Osteocyte (in vitro differentiated cells): Measurements from ENCODE around the gene C16orf78. TPM values are rescaled to one million over a fixed set of nuclear protein-coding genes. Genes with fewer than 3 reads are reported as not detected.

Source experiments
- DNase-seq: peaks from one replicate; pipeline ENCODE4 v3.0.0; 2021; ENCODE audit warnings: mixed read lengths; ENCODE audit not compliant: unreplicated experiment; ENCODE audit errors: extremely low spot score
- H3K27ac Mint-ChIP-seq: one replicate; pipeline ENCODE4 v1.8.0; 2021; ENCODE audit warnings: mild to moderate bottlenecking, mixed read lengths; ENCODE audit not compliant: unreplicated experiment
- H3K27me3 Mint-ChIP-seq: one replicate; pipeline ENCODE4 v1.8.0; 2021; ENCODE audit warnings: mixed read lengths; ENCODE audit not compliant: unreplicated experiment
- H3K36me3 Mint-ChIP-seq: one replicate; pipeline ENCODE4 v1.8.0; 2021; ENCODE audit warnings: mixed read lengths; ENCODE audit not compliant: unreplicated experiment
- H3K4me1 Mint-ChIP-seq: one replicate; pipeline ENCODE4 v1.8.0; 2021; ENCODE audit warnings: mixed read lengths; ENCODE audit not compliant: unreplicated experiment
- H3K4me3 Mint-ChIP-seq: one replicate; pipeline ENCODE4 v1.8.0; 2021; ENCODE audit warnings: mild to moderate bottlenecking, moderate library complexity, mixed read lengths; ENCODE audit not compliant: unreplicated experiment
- H3K9me3 Mint-ChIP-seq: one replicate; pipeline ENCODE4 v1.8.0; 2021; ENCODE audit warnings: mixed read lengths; ENCODE audit not compliant: unreplicated experiment
- total RNA-seq: library from RNA; stranded (reverse); gene quantifications from 2 replicates; pipeline ENCODE4 v1.2.1, GENCODE V29; 2021
- TF ChIP-seq, protein P1 (sequence below): fragments of 200-600 bp; sonication (generic); IDR thresholded peaks from 2 replicates; pipeline ENCODE4 v1.5.0; 2021; ENCODE audit warnings: antibody characterized with exemption, mild to moderate bottlenecking, moderate library complexity

The C16orf78 gene
- total RNA-seq, 1 donor from 2014 or later, result not detected

DNA sequence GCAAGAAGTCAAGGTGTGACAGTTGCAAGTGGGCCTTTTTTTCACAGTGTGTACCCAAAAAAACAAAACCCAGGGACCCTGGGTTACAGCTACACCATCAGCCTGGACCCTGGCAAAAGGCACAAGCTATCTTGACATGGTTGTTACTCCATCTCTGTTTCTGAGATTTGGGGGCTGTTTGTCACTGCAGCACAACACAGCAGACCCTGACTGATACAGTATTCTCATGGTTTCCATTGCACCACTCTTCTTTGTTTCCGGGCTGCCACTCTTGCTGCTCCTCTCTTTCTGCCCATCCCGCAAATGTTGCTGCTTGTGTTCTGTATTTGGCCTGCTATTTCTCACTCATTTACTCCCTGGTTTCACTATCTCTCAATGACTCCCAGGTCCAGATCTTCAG, 55.2 kb downstream of the C16orf78 start:
- H3K4me3 Mint-ChIP-seq, result no peak overlapping the region
- H3K4me1 Mint-ChIP-seq, result no peaks in the 10 kb centered on the region
- TF ChIP-seq, protein P1, sequence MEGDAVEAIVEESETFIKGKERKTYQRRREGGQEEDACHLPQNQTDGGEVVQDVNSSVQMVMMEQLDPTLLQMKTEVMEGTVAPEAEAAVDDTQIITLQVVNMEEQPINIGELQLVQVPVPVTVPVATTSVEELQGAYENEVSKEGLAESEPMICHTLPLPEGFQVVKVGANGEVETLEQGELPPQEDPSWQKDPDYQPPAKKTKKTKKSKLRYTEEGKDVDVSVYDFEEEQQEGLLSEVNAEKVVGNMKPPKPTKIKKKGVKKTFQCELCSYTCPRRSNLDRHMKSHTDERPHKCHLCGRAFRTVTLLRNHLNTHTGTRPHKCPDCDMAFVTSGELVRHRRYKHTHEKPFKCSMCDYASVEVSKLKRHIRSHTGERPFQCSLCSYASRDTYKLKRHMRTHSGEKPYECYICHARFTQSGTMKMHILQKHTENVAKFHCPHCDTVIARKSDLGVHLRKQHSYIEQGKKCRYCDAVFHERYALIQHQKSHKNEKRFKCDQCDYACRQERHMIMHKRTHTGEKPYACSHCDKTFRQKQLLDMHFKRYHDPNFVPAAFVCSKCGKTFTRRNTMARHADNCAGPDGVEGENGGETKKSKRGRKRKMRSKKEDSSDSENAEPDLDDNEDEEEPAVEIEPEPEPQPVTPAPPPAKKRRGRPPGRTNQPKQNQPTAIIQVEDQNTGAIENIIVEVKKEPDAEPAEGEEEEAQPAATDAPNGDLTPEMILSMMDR, result no peak
- no peak overlapping the region for H3K27ac Mint-ChIP-seq
- H3K27me3 Mint-ChIP-seq, result peaks cover 5% of the 10 kb centered on the region
- no peaks in the 10 kb centered on the region for H3K36me3 Mint-ChIP-seq
- H3K9me3 Mint-ChIP-seq, result no peaks in the 10 kb centered on the region
- DNase-seq, result no peak

DNA sequence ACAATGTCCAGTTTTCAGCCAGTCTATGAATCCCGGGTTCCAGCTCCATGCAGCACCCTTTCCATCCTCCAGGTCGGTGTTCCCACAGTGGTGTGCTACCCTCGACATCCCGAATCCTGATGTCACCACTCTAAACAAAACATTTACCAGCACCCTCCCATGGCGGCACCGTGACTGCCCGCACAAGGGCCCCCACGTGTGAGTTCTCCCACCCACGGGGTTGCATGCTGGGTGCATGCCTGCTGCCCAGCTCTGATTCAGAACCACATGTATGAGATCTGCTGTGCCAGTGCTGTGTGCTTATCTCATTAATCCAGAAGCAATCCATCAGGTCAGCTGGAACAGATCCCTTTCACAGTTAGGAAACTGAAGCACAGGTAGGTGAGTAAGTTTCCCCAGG, 57.4 kb downstream of the C16orf78 start:
- no peak for DNase-seq
- no peaks in the 10 kb centered on the region for H3K36me3 Mint-ChIP-seq
- H3K27me3 Mint-ChIP-seq, result peaks cover 9% of the 10 kb centered on the region
- TF ChIP-seq, protein P1, result no peak
- H3K27ac Mint-ChIP-seq, result no peak overlapping the region
- no peaks in the 10 kb centered on the region for H3K4me1 Mint-ChIP-seq
- no peak overlapping the region for H3K4me3 Mint-ChIP-seq
- H3K9me3 Mint-ChIP-seq, result no peaks in the 10 kb centered on the region

DNA sequence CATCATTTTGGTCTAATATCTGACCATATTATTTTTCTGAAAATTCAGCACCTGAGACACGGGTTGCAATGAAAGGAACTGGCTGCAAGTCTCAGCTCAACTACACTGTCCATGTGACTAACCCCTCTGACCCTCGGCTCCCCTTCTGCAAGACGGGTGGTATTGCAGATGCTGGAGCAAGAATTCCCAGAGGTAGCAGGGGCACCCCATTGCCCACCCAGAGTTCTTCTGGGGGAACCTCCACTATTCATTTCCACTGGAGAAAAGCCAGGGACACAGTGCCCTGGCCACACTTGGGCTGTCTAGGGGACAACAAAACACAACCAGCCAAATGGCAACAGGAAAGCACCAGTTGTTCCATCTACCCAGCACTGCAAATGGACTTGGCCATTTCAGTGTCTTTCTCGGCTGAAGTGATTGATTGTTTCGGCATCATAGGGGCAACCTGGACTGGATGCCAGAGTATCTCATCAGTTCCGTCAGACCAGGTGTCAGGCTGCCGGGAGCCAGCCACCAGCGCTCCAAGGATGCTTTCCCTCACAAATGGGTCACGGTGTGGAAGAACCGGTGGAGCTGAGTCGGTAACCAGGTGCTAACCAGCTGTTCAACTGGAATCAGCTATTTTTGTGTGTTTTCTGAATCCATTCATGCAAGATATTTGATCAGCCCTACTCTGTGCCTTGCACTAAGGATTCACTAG, 58.1 kb downstream of the C16orf78 start:
- no peaks in the 10 kb centered on the region for H3K9me3 Mint-ChIP-seq
- no peak overlapping the region for H3K27ac Mint-ChIP-seq

DNA sequence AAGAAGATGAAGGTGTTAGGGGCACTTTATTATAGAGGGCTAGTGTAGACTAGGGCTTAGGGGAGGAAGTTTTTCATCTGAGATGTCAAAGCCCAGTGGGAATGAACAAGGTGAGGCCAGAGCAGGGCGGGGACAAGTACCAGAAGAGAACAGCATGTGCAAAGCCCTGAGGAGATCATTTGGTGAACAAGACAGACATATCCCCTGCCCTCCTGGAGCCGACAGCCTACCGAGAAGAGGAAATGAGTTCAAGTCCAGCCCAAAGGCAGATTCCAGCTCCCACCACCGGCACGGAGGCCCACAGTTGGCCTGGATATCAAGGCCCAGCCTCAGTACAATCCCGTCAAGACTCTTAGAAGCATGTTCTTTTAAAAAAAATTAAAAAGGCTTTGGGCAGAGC, 61.1 kb downstream of the C16orf78 start:
- TF ChIP-seq, protein P1, result no peak
- H3K4me1 Mint-ChIP-seq, result no peaks in the 10 kb centered on the region
- no peak overlapping the region for H3K4me3 Mint-ChIP-seq
- no peak for DNase-seq
- H3K27me3 Mint-ChIP-seq, result peaks cover 29% of the 10 kb centered on the region
- H3K36me3 Mint-ChIP-seq, result no peaks in the 10 kb centered on the region
- no peaks in the 10 kb centered on the region for H3K9me3 Mint-ChIP-seq
- no peak overlapping the region for H3K27ac Mint-ChIP-seq

More for the DNA sequence above, 58.1 kb downstream of the C16orf78 start:
- no peaks in the 10 kb centered on the region for H3K4me1 Mint-ChIP-seq
- no peak overlapping the region for H3K4me3 Mint-ChIP-seq
- H3K27me3 Mint-ChIP-seq, result peaks cover 13% of the 10 kb centered on the region
- H3K36me3 Mint-ChIP-seq, result no peaks in the 10 kb centered on the region
- TF ChIP-seq, protein P1, result no peak
- no peak for DNase-seq

DNA sequence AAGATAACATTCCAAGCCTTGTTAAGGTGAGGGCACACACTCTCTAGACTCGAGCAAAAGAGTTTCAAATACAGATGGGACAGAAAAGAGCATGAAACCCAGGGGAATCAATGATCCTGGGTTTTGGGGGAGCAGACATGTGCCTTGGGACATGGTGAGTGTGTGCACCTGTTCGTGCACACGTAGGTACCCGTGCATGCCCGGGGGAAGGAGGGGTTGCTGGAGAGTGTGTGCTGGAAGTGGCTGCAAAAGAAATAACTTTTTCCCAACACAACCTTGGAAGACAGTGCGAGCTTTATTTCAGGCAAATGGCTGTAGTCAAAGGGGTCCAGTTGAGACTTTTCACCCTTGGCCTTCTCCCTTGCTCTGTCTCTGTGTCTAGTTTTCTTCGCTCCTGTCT, 62.6 kb downstream of the C16orf78 start:
- Mint-ChIP-seq H3K4me3 (no peak overlapping the region), H3K9me3 (no peaks in the 10 kb centered on the region), H3K36me3 (no peaks in the 10 kb centered on the region), H3K4me1 (peaks cover under 1% of the 10 kb centered on the region), H3K27me3 (peaks cover 39% of the 10 kb centered on the region), H3K27ac (no peak overlapping the region)
- TF ChIP-seq, protein P1, result no peak
- DNase-seq, result no peak
